ENCODE data around the gene SLC4A2.

SLC4A2 gene

DNA sequence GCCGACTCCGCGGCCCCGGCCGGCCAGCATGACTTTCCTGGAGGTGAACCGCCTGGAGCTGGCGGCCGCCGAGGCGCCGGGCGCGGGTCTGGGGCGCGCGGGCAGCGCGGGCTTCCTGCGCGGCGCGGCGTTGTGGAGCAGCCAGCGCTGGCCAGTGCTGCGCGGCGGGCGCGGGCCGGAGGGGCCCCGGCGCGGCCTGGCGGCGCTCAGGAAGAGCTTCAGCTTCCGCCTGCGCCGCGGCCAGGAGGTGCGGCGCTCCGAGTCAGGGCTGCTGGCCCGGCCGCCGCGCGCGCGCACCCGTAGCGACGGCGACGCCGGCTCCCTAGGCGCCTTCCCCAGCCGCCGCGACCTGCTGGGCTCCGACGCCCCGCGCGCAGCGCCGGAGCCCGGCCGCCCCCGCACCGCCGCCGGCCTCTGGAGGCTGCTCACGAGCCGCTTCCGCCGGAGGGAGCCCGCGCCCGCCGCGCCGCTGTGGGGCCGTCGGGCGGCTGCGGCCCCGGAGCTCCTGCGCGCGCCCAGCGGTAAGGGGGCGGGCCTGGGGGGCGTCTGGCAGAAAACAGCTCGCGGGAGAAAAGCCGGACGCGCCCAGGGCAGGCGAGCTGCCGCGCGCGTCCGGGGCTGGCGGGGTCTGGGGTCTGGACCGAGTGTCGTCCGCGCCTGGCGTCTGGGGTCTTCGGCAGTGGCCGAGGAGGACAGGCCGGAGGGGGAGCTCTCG lies 55.9 kb downstream of the SLC4A2 start:
- no peak for DNase-seq (ENCODE audit: low read depth)
- H3K4me3 ChIP-seq (ENCODE audit: low read length) = peak overlapping the region; percentile 45
- peak; percentile 1 for TF ChIP-seq CTCF (conservative IDR thresholded peaks at IDR 0.05; ENCODE audit: low read depth, low read length)

DNA sequence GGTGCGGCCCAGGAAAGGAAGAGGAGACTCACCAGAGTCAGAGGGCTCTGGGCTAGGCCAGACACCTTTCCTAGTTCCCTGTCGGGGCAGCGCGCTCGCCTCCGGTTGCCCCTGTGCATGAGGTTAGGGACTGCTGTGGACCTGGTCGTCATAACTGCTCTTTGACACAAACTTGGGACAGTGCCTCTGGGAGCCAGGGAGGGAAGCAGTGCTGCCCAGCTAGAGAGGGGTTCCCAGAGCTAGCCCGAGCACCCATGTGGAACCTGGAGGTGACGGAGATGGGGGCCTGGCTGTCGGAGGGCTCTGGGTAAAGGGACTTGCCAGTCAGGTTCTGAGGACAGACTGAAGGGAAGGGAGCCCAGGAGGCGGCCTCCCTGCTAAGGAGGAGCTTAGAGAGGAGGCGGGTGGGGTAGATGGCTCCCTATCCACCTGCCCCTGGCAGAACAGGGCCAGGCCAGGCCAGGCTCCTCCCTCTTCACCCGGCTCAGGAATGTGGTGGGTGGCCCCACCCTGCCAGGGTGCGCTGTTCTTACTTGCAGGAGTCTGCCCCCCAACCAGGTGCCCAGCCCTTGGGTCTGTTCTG lies 56.5 kb downstream of the SLC4A2 start:
- TF ChIP-seq CTCF (conservative IDR thresholded peaks at IDR 0.05; ENCODE audit: low read depth, low read length) = no peak
- H3K4me3 ChIP-seq (ENCODE audit: low read length) = peak overlapping the region; percentile 45

GRCh38 chr7:151116603-151117440 lies 57.4 kb downstream of the SLC4A2 start:
- no peak overlapping the region for H3K4me3 ChIP-seq (ENCODE audit: low read length)
- no peak for DNase-seq (ENCODE audit: low read depth)
- no peak for TF ChIP-seq CTCF (conservative IDR thresholded peaks at IDR 0.05; ENCODE audit: low read depth, low read length)

More for the DNA sequence above, 56.5 kb downstream of the SLC4A2 start:
- DNase-seq (ENCODE audit: low read depth) = peak; percentile 51

GRCh38 chr7:151117565-151117964 lies 58.2 kb downstream of the SLC4A2 start:
- H3K4me3 ChIP-seq (ENCODE audit: low read length) = no peak overlapping the region
- TF ChIP-seq CTCF (conservative IDR thresholded peaks at IDR 0.05; ENCODE audit: low read depth, low read length) = no peak
- DNase-seq (ENCODE audit: low read depth) = no peak

GRCh38 chr7:151118108-151119054 lies 59.0 kb downstream of the SLC4A2 start:
- H3K4me3 ChIP-seq (ENCODE audit: low read length) = no peak overlapping the region
- no peak for DNase-seq (ENCODE audit: low read depth)
- TF ChIP-seq CTCF (conservative IDR thresholded peaks at IDR 0.05; ENCODE audit: low read depth, low read length) = no peak

- TF ChIP-seq CTCF (conservative IDR thresholded peaks at IDR 0.05; ENCODE audit: low read depth, low read length) = no peak
- no peak overlapping the region for H3K4me3 ChIP-seq (ENCODE audit: low read length)
- DNase-seq (ENCODE audit: low read depth) = no peak
Observed at GRCh38 chr7:151119055-151119415, 59.6 kb downstream of the SLC4A2 start.

Data from retinal pigment epithelial cell (primary cell).